Neural progenitor cell (in vitro differentiated cells): ENCODE measurements around the gene DIS3L2. TPM values are rescaled to one million over a fixed set of nuclear protein-coding genes. Genes with fewer than 3 reads are reported as not detected.

Experiments
- DNase-seq: peaks from one replicate; pipeline ENCODE4 v3.0.0-alpha.2; 2016; ENCODE audit warnings: low spot score
- H2AFZ ChIP-seq: fragments of 200-600 bp; sonication (generic); replicated peaks from 2 replicates; pipeline ENCODE4 v1.6.1; 2016; ENCODE audit warnings: antibody characterized with exemption
- H3F3A ChIP-seq: fragments of 200-600 bp; sonication (generic); 2 replicates; pipeline ENCODE4 v1.6.1; 2016; ENCODE audit warnings: antibody characterized with exemption, low read depth
- H3K27ac ChIP-seq: fragments of 200-600 bp; sonication (generic); 2 replicates; pipeline ENCODE4 v1.5.1; 2016; ENCODE audit warnings: mild to moderate bottlenecking
- H3K27me3 ChIP-seq: fragments of 200-600 bp; sonication (generic); 2 replicates; pipeline ENCODE4 v1.6.1; 2016; ENCODE audit warnings: mild to moderate bottlenecking, moderate library complexity
- H3K36me3 ChIP-seq: fragments of 200-600 bp; sonication (generic); 2 replicates; pipeline ENCODE4 v1.5.1; 2016
- H3K4me1 ChIP-seq: fragments of 200-600 bp; sonication (generic); 2 replicates; pipeline ENCODE4 v1.6.1; 2016; ENCODE audit warnings: mixed run types
- H3K4me2 ChIP-seq: fragments of 200-600 bp; sonication (generic); 2 replicates; pipeline ENCODE4 v1.6.1; 2016
- H3K4me3 ChIP-seq: fragments of 200-600 bp; sonication (generic); 2 replicates; pipeline ENCODE4 v1.5.1; 2016
- H3K79me2 ChIP-seq: fragments of 200-600 bp; sonication (generic); 2 replicates; pipeline ENCODE4 v1.6.1; 2016; ENCODE audit warnings: low read depth
- H3K9ac ChIP-seq: fragments of 200-600 bp; sonication (generic); 2 replicates; pipeline ENCODE4 v1.6.1; 2016
- H3K9me3 ChIP-seq: fragments of 200-600 bp; sonication (generic); 2 replicates; pipeline ENCODE4 v1.5.1; 2016; ENCODE audit warnings: low read depth
- H4K20me1 ChIP-seq: fragments of 200-600 bp; sonication (generic); 2 replicates; pipeline ENCODE4 v1.6.1; 2016; ENCODE audit warnings: low read depth
- H3K27ac Mint-ChIP-seq: 3 replicates; pipeline ENCODE4 v1.8.0; 2021; ENCODE audit warnings: mixed read lengths
- H3K27me3 Mint-ChIP-seq: 2 replicates; pipeline ENCODE4 v1.8.0; 2022; ENCODE audit warnings: low read depth, mild to moderate bottlenecking, inconsistent platforms, moderate library complexity, mixed read lengths; ENCODE audit not compliant: insufficient read depth
- H3K36me3 Mint-ChIP-seq: 3 replicates; pipeline ENCODE4 v1.8.0; 2021; ENCODE audit warnings: mixed read lengths
- H3K4me1 Mint-ChIP-seq: 3 replicates; pipeline ENCODE4 v1.8.0; 2021; ENCODE audit warnings: mixed read lengths
- H3K4me3 Mint-ChIP-seq: 3 replicates; pipeline ENCODE4 v1.8.0; 2021; ENCODE audit warnings: mild to moderate bottlenecking, moderate library complexity, mixed read lengths
- H3K9me3 Mint-ChIP-seq: 3 replicates; pipeline ENCODE4 v1.8.0; 2020; ENCODE audit warnings: mixed read lengths
- CTCF ChIP-seq: fragments of 200-600 bp; sonication (generic); IDR thresholded peaks from 2 replicates; pipeline ENCODE4 v1.5.1; 2017; ENCODE audit warnings: antibody characterized with exemption, mild to moderate bottlenecking
- EZH2 ChIP-seq: fragments of 200-600 bp; sonication (generic); IDR thresholded peaks from 2 replicates; pipeline ENCODE4 v1.6.1; 2017; ENCODE audit warnings: antibody characterized with exemption, mild to moderate bottlenecking, moderate library complexity
- EZH2phosphoT487 ChIP-seq: fragments of 200-600 bp; sonication (generic); IDR thresholded peaks from 2 replicates; pipeline ENCODE4 v1.6.1; 2017; ENCODE audit warnings: antibody characterized with exemption
- total RNA-seq: library from RNA; depleted of rRNA; stranded (reverse); fragments of >200 nt; gene quantifications from 2 replicates; pipeline ENCODE4 v1.2.3, GENCODE V29; 2015; ENCODE audit warnings: low replicate concordance

DIS3L2 gene
- total RNA-seq, 1 donor from 2014 or later = 23.2 TPM

DNA sequence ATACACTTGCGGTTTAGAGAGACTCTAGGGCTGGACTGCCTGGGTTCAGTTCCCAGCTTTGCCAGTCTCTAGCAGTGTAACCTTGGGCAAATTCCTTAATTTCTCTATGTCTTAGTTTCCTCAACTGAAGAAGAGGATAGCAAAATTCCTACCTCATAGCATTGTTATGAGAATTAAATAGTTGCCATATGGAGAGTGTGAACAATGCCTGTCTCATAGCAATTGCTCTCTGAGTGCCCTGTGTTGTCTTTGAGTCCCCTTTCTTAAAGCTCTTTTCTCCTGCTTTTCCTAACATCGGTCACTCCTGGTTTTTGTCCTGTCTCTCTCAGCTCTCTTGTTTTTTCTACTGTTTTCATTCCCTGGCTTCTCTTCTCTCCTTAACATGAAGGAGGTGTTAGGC lies 300.3 kb downstream of the DIS3L2 start:
- no peak for TF ChIP-seq EZH2
- TF ChIP-seq EZH2phosphoT487 = no peak
- TF ChIP-seq CTCF = no peak
- DNase-seq = no peak
- no peak overlapping the region for H3K4me3 ChIP-seq
- no peaks in the 10 kb centered on the region for H3K9me3 ChIP-seq
- H3K4me1 Mint-ChIP-seq = peaks cover 35% of the 10 kb centered on the region
- no peak overlapping the region for H3K4me2 ChIP-seq
- H3K27me3 Mint-ChIP-seq = peaks cover 5% of the 10 kb centered on the region
- H3K27ac Mint-ChIP-seq = no peak overlapping the region
- H3K27me3 ChIP-seq = no peaks in the 10 kb centered on the region
- no peaks in the 10 kb centered on the region for H3F3A ChIP-seq
- H3K4me1 ChIP-seq = no peaks in the 10 kb centered on the region
- no peak overlapping the region for H3K4me3 Mint-ChIP-seq
- no peaks in the 10 kb centered on the region for H4K20me1 ChIP-seq
- no peak overlapping the region for H2AFZ ChIP-seq
- H3K9me3 Mint-ChIP-seq = no peaks in the 10 kb centered on the region
- H3K79me2 ChIP-seq = no peaks in the 10 kb centered on the region
- no peak overlapping the region for H3K27ac ChIP-seq
- no peaks in the 10 kb centered on the region for H3K36me3 ChIP-seq
- peaks cover 34% of the 10 kb centered on the region for H3K36me3 Mint-ChIP-seq
- H3K9ac ChIP-seq = no peak overlapping the region

- Mint-ChIP-seq H3K27me3 (peaks cover 8% of the 10 kb centered on the region), H3K27ac (no peak overlapping the region), H3K9me3 (no peaks in the 10 kb centered on the region), H3K4me3 (no peak overlapping the region), H3K4me1 (peaks cover 36% of the 10 kb centered on the region), H3K36me3 (peaks cover 34% of the 10 kb centered on the region)
- no peaks in the 10 kb centered on the region for H3K27me3 ChIP-seq
- H3K4me2 ChIP-seq = no peak overlapping the region
- no peak overlapping the region for H3K4me3 ChIP-seq
- no peak overlapping the region for H3K27ac ChIP-seq
- no peaks in the 10 kb centered on the region for H3K79me2 ChIP-seq
- H3K36me3 ChIP-seq = no peaks in the 10 kb centered on the region
- H3K9me3 ChIP-seq = no peaks in the 10 kb centered on the region
- TF ChIP-seq CTCF (no peak), EZH2phosphoT487 (no peak), EZH2 (no peak)
- H3F3A ChIP-seq = no peaks in the 10 kb centered on the region
- no peak for DNase-seq
- no peak overlapping the region for H3K9ac ChIP-seq
- H4K20me1 ChIP-seq = no peaks in the 10 kb centered on the region
- H2AFZ ChIP-seq = no peak overlapping the region
- H3K4me1 ChIP-seq = no peaks in the 10 kb centered on the region
Measured at GRCh38 chr2:232263295-232263694, 301.8 kb downstream of the DIS3L2 start.

- Histone ChIP-seq H2AFZ (no peak overlapping the region), H3F3A (no peaks in the 10 kb centered on the region), H3K27me3 (no peaks in the 10 kb centered on the region), H3K9me3 (no peaks in the 10 kb centered on the region), H3K27ac (no peak overlapping the region), H3K9ac (no peak overlapping the region), H4K20me1 (no peaks in the 10 kb centered on the region), H3K4me2 (no peak overlapping the region), H3K4me3 (no peak overlapping the region), H3K4me1 (no peaks in the 10 kb centered on the region), H3K36me3 (no peaks in the 10 kb centered on the region), H3K79me2 (no peaks in the 10 kb centered on the region)
- H3K27ac Mint-ChIP-seq = no peak overlapping the region
- DNase-seq = no peak
- H3K27me3 Mint-ChIP-seq = peaks cover 10% of the 10 kb centered on the region
- H3K4me1 Mint-ChIP-seq = peaks cover 34% of the 10 kb centered on the region
- TF ChIP-seq EZH2phosphoT487 = no peak
- TF ChIP-seq CTCF = no peak
- no peak for TF ChIP-seq EZH2
- peaks cover 34% of the 10 kb centered on the region for H3K36me3 Mint-ChIP-seq
- no peaks in the 10 kb centered on the region for H3K9me3 Mint-ChIP-seq
- H3K4me3 Mint-ChIP-seq = no peak overlapping the region
Measured at GRCh38 chr2:232264081-232264480, 302.6 kb downstream of the DIS3L2 start.
